ENCODE results near the gene TEX11. TPM values are rescaled to one million over a fixed set of nuclear protein-coding genes. Genes with fewer than 3 reads are reported as not detected.

The TEX11 gene
- total and polyA plus RNA-seq, 9 of the 15 experiments (the other 6 are each of a cell fraction or from before 2014, with no cell fraction given): 0.27 to 1.1 (median 0.45) TPM

DNA sequence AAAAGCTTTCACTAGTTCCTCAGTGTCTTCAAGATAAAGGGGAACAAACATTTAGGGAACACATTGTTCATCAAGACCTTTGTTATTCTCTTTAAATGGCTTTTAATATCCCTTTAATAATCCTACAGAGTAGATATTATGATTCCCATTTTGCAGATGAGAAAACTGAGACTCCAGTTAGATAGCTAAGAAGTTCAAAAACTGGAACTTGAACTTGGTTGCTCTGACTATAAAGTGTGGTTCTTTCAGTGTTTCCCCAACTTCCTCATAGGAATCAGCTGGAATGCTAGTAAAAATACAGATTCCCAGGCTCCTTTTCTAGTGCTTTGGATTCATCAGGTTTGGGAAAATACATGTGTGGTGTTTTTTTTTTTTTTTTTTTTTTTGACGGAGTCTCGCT is 426.2 kb downstream of the TEX11 start:
- no TSS peak for BruUV-seq (replicated peaks)
- DNase-seq (ENCODE audit: extremely low read depth in 1 of 4, low spot score in 3 of 4): no peak
- TF ChIP-seq RBM25 (IDR thresholded peaks at IDR 0.05; ENCODE audit: low read depth, low read length, severe bottlenecking) (peak; percentile 71), YY1 (IDR thresholded peaks at IDR 0.05; ENCODE audit: borderline replicate concordance in 1 of 3, control insufficient read depth in 1 of 3, extremely low read depth in 1 of 3, insufficient read depth in 3 of 3, insufficient read length in 1 of 3, insufficient replicate concordance in 2 of 3, low read depth in 1 of 3, low read length in 2 of 3) (no peak), BCOR (IDR thresholded peaks at IDR 0.05) (peak; percentile 76), ZNF668 (CRISPR knock-in tag; IDR thresholded peaks at IDR 0.05) (no peak), SNRNP70 (optimal IDR thresholded peaks at IDR 0.05; ENCODE audit: low read depth, low read length) (no peak)
- no peak overlapping the region for H3K4me2 ChIP-seq (ENCODE audit: insufficient read depth, low read length)
- H3K4me1 ChIP-seq (replicated peaks in 1 of 2; ENCODE audit: control insufficient read depth in 2 of 2, insufficient read depth in 2 of 2, low read length in 2 of 2): no peaks in the 10 kb centered on the region; a peak in 1 of 5 replicates
- H2AFZ ChIP-seq (ENCODE audit: low read depth, low read length): no peak overlapping the region
- no peaks in the 10 kb centered on the region for H3K9me1 ChIP-seq (ENCODE audit: control insufficient read depth, insufficient read depth, low read length)
- H3K27me3 ChIP-seq (ENCODE audit: control insufficient read depth in 2 of 2, insufficient read depth in 2 of 2, low read length in 2 of 2): no peaks in the 10 kb centered on the region
- POLR2A ChIA-PET: no interaction called here
- no peaks in the 10 kb centered on the region; the same call in 2 of the 3 replicates for H3K36me3 ChIP-seq (ENCODE audit: control insufficient read depth, insufficient read depth, low read length)
- no peaks in the 10 kb centered on the region for H3K9me3 ChIP-seq (replicated peaks; ENCODE audit: control insufficient read depth, insufficient read depth, low read depth, low read length)
- peaks cover 17% of the 10 kb centered on the region; the same call in 1 of the 2 replicates for H4K20me1 ChIP-seq (replicated peaks; ENCODE audit: control insufficient read depth, insufficient read depth, low read length)
- CTCF ChIA-PET (ENCODE audit: low intra/inter-chr PET ratio): no interaction called here
- no peak overlapping the region for H3K4me3 ChIP-seq
- no CpG with 5 or more reads among the region's 2 CpGs for WGBS (ENCODE audit: insufficient coverage, low coverage, missing lambda C conversion rate)
- no peak for ATAC-seq
- intact Hi-C loops (cut with micrococcal nuclease): no loop called here
- no peak overlapping the region for H3K27ac ChIP-seq (ENCODE audit: extremely low read depth, low read depth, low read length)
- FAIRE-seq: no peak
- H3K9ac ChIP-seq (ENCODE audit: insufficient read depth in 1 of 2, low read depth in 2 of 2, low read length in 2 of 2): no peak overlapping the region
- no peaks in the 10 kb centered on the region for H3K79me2 ChIP-seq (ENCODE audit: control insufficient read depth, insufficient read depth, low read length)
- in situ Hi-C loops (cut with MboI): no loop called here

Data from K562 (cell line).